Activated CD4-positive, alpha-beta T cell treated with anti-CD3 and anti-CD28 coated beads, Interleukin-2, Interleukin-6, amounts not matched to agents 100 ng/mL and 50 ng/mL, durations not matched to agents 16 hours and 8 hours (primary cell): ENCODE measurements around the gene ABCD4.
A peak's percentile ranks its signal among the peaks of the same experiment; 100 is the strongest.

Source experiments
- DNase-seq: peaks from one replicate; pipeline ENCODE4 v3.0.0-alpha.2; 2020

The ABCD4 gene

GRCh38 chr14:74257941-74258763, 44.6 kb downstream of the ABCD4 start:
- no peak for DNase-seq

- DNase-seq: peak; percentile 69
Observed at GRCh38 chr14:74257078-74257940, 45.4 kb downstream of the ABCD4 start.

- no peak for DNase-seq
Observed at GRCh38 chr14:74255281-74255680, 47.5 kb downstream of the ABCD4 start.

- DNase-seq: no peak
Observed at GRCh38 chr14:74249433-74250375, 53.0 kb downstream of the ABCD4 start.

GRCh38 chr14:74248017-74248416, 54.7 kb downstream of the ABCD4 start:
- no peak for DNase-seq

GRCh38 chr14:74246542-74246941, 56.2 kb downstream of the ABCD4 start:
- no peak for DNase-seq

- no peak for DNase-seq
Observed at GRCh38 chr14:74245292-74245691, 57.4 kb downstream of the ABCD4 start.

- DNase-seq: no peak
Observed at GRCh38 chr14:74244115-74244514, 58.6 kb downstream of the ABCD4 start.

GRCh38 chr14:74243051-74243450, 59.7 kb downstream of the ABCD4 start:
- DNase-seq: no peak

- DNase-seq: no peak
Observed at GRCh38 chr14:74242780-74243042, 60.0 kb downstream of the ABCD4 start.

- DNase-seq: no peak
Observed at GRCh38 chr14:74242021-74242779, 60.5 kb downstream of the ABCD4 start.

GRCh38 chr14:74241652-74242017, 61.1 kb downstream of the ABCD4 start:
- DNase-seq: no peak

GRCh38 chr14:74240794-74241651, 61.7 kb downstream of the ABCD4 start:
- DNase-seq: no peak

GRCh38 chr14:74239848-74240793, 62.6 kb downstream of the ABCD4 start:
- no peak for DNase-seq

GRCh38 chr14:74238974-74239847, 63.5 kb downstream of the ABCD4 start, which contains the start of gene VSX2:
Gene VSX2 (plus strand): TSS chr14:74239449. CDS start chr14:74239562, 113 bp downstream.
- DNase-seq: no peak

GRCh38 chr14:74237441-74237840, 65.3 kb downstream of the ABCD4 start:
- DNase-seq: no peak
